CD4-positive, alpha-beta T cell treated with Interleukin-10 for 1 hour (primary cell): Measurements from ENCODE around the gene CTDSPL.
"Not testable (repeated sequence)": the region's sequence is repeated elsewhere in the genome, so short reads cannot be mapped to it uniquely, and the experiment has no call there.

ENCODE experiments used
- DNase-seq: peaks from one replicate; pipeline ENCODE4 v3.0.0-alpha.2; 2020

CTDSPL gene

GRCh38 chr3:38026856-38027255, 165.2 kb downstream of the CTDSPL start:
- no peak for DNase-seq

GRCh38 chr3:38027466-38028465, 166.1 kb downstream of the CTDSPL start:
- no peak for DNase-seq

- DNase-seq: no peak
Measured at GRCh38 chr3:38028621-38029361, 167.1 kb downstream of the CTDSPL start.

GRCh38 chr3:38029400-38030125, 167.9 kb downstream of the CTDSPL start, which contains the start of gene PLCD1:
PLCD1 (minus strand) TSS chr3:38029642; CDS start chr3:38029539, 103 bp downstream.
- DNase-seq: peak; percentile 66

- no peak for DNase-seq
Measured at GRCh38 chr3:38030126-38031021, 168.7 kb downstream of the CTDSPL start.

GRCh38 chr3:38031022-38031994, 169.6 kb downstream of the CTDSPL start:
- DNase-seq: peak; percentile 46

DNA sequence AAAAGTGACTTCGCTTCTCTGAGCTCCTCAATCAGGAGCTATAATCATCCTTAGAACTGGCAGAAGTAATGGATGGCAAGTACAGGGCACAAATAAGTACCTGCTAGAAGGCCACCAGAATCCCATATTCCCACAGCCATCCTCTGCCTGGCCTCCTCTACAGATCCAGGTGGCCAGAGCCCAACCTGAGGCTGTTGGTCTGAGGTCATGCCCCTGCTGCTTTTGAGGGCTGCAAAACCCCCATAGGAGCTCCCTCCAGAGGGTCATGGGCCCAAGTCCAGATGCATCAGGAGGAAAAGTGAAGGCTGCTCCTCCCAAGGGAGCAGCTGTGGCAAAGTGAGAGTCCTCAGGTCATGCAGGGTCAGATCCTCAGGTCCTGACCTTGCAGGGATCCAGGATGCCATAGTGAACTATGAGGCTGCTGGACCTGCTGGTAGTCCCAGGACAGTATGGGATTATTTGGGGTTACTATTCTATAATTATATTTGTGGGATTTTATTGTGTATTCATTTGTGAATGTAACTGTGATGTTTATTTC, 170.7 kb downstream of the CTDSPL start:
- DNase-seq: no peak

GRCh38 chr3:38033586-38033985, 171.9 kb downstream of the CTDSPL start:
- DNase-seq: not testable (repeated sequence)
